ENCODE data around the gene DHRSX.

DNA sequence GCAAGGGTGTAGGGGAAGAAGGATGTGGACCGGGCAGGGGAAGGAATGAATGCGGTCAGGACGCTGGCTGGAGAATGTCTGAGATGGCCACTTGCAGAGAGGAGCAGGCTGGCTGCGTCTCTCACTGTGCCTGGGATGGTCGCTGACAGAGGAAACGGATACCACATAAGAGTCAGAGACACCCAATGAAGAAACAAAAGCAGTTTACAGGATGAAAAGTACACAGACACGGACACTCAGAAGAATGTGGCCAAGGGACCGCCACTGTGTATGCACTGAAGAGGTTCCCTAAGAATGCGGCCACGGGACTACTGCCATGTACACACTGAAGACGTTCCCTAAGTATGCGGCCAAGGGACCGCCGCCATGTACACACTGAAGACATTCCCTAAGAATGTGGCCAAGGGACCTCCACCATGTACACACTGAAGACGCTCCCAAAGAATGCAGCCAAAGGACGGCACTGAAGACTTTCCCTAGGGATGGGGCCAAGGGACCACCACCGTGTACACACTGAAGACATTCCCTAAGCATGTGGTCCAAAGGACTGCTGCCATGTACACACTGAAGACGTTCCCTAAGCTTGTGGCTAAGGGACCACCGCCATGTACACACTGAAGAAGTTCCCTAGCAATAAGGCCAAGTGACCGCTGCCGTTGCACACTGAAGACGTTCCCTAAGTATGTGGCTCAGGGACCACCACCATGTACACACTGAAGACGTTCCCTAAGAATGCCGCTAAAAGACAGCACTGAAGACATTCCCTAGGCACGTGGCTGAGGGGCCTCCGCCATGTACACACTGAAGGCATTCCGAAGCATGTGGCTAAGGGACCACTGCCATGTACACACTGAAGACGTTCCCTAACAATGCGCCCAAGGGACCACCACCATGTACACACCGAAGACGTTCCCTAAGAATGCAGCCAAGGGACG lies 32.2 kb downstream of the DHRSX start:
- TF ChIP-seq, protein P1, sequence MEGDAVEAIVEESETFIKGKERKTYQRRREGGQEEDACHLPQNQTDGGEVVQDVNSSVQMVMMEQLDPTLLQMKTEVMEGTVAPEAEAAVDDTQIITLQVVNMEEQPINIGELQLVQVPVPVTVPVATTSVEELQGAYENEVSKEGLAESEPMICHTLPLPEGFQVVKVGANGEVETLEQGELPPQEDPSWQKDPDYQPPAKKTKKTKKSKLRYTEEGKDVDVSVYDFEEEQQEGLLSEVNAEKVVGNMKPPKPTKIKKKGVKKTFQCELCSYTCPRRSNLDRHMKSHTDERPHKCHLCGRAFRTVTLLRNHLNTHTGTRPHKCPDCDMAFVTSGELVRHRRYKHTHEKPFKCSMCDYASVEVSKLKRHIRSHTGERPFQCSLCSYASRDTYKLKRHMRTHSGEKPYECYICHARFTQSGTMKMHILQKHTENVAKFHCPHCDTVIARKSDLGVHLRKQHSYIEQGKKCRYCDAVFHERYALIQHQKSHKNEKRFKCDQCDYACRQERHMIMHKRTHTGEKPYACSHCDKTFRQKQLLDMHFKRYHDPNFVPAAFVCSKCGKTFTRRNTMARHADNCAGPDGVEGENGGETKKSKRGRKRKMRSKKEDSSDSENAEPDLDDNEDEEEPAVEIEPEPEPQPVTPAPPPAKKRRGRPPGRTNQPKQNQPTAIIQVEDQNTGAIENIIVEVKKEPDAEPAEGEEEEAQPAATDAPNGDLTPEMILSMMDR (IDR thresholded peaks at IDR 0.05): no peak
- TF ChIP-seq POLR2A (IDR thresholded peaks at IDR 0.05): no peak

Data from testis (tissue), 2 donors.